Germinal center (tissue), 1 donor: ENCODE data around the gene PCAT6.

Experiments
- DNase-seq: peaks from one replicate; pipeline ENCODE4 v3.0.0; 2012; ENCODE audit warnings: mixed read lengths, low spot score

The PCAT6 gene

GRCh38 chr1:202850593-202851362, 40.0 kb downstream of the PCAT6 start:
- DNase-seq, result no peak

- peak; percentile 34 for DNase-seq
These were observed 41.6 kb downstream of the PCAT6 start for GRCh38 chr1:202852163-202852904.

GRCh38 chr1:202854787-202855186, 44.0 kb downstream of the PCAT6 start:
- no peak for DNase-seq

GRCh38 chr1:202856014-202856413, 45.3 kb downstream of the PCAT6 start:
- no peak for DNase-seq

GRCh38 chr1:202857136-202857610, 46.4 kb downstream of the PCAT6 start:
- DNase-seq, result no peak

- DNase-seq, result no peak
These were observed 47.6 kb downstream of the PCAT6 start for GRCh38 chr1:202858331-202858730.

GRCh38 chr1:202858789-202859414, 48.1 kb downstream of the PCAT6 start:
- DNase-seq, result no peak

- peak; percentile 38 for DNase-seq
These were observed 50.1 kb downstream of the PCAT6 start for GRCh38 chr1:202860744-202861419.
